Measurements from ENCODE around the gene RXYLT1.

The RXYLT1 gene

GRCh38 chr12:63752841-63753240 lies 26.9 kb upstream of the RXYLT1 start:
- no peak for TF ChIP-seq EZH2 (IDR thresholded peaks at IDR 0.05)
- Histone ChIP-seq H3K9me3 (ENCODE audit: low read depth, low read length) (no peaks in the 10 kb centered on the region), H3K36me3 (ENCODE audit: insufficient read depth, low read length) (no peaks in the 10 kb centered on the region), H3K27ac (no peak overlapping the region), H3K9ac (ENCODE audit: insufficient read length) (no peak overlapping the region), H3K4me3 (no peak overlapping the region)
- no peak for DNase-seq (ENCODE audit: low read depth, low spot score)

GRCh38 chr12:63753743-63754142 lies 26.0 kb upstream of the RXYLT1 start:
- Histone ChIP-seq H3K36me3 (ENCODE audit: insufficient read depth, low read length) (no peaks in the 10 kb centered on the region), H3K9ac (ENCODE audit: insufficient read length) (no peak overlapping the region), H3K9me3 (ENCODE audit: low read depth, low read length) (no peaks in the 10 kb centered on the region), H3K4me3 (no peak overlapping the region), H3K27ac (no peak overlapping the region)
- no peak for DNase-seq (ENCODE audit: low read depth, low spot score)
- TF ChIP-seq POLR2AphosphoS5 (IDR thresholded peaks at IDR 0.05; ENCODE audit: borderline replicate concordance, low read depth, low read length) (no peak), EZH2 (IDR thresholded peaks at IDR 0.05) (no peak), FOXP2 (optimal IDR thresholded peaks at IDR 0.05; ENCODE audit: control extremely low read depth, extremely low read length, insufficient read depth) (no peak)

- Histone ChIP-seq H3K9ac (ENCODE audit: insufficient read length) (no peak overlapping the region), H3K9me3 (ENCODE audit: low read depth, low read length) (no peaks in the 10 kb centered on the region), H3K4me3 (no peak overlapping the region), H3K36me3 (ENCODE audit: insufficient read depth, low read length) (no peaks in the 10 kb centered on the region), H3K27ac (no peak overlapping the region)
- TF ChIP-seq POLR2AphosphoS5 (IDR thresholded peaks at IDR 0.05; ENCODE audit: borderline replicate concordance, low read depth, low read length) (no peak), EZH2 (IDR thresholded peaks at IDR 0.05) (no peak), FOXP2 (optimal IDR thresholded peaks at IDR 0.05; ENCODE audit: control extremely low read depth, extremely low read length, insufficient read depth) (no peak)
- DNase-seq (ENCODE audit: low read depth, low spot score) = no peak
Measured at GRCh38 chr12:63764481-63764880, 15.2 kb upstream of the RXYLT1 start.

GRCh38 chr12:63766498-63766897 lies 13.2 kb upstream of the RXYLT1 start:
- no peak for DNase-seq (ENCODE audit: low read depth, low spot score)
- Histone ChIP-seq H3K27ac (no peak overlapping the region), H3K9ac (ENCODE audit: insufficient read length) (no peak overlapping the region), H3K9me3 (ENCODE audit: low read depth, low read length) (no peaks in the 10 kb centered on the region; the same call in 1 of the 2 replicates), H3K4me3 (no peak overlapping the region), H3K36me3 (ENCODE audit: insufficient read depth, low read length) (no peaks in the 10 kb centered on the region)
- TF ChIP-seq FOXP2 (optimal IDR thresholded peaks at IDR 0.05; ENCODE audit: control extremely low read depth, extremely low read length, insufficient read depth) (no peak), EZH2 (IDR thresholded peaks at IDR 0.05) (no peak), POLR2AphosphoS5 (IDR thresholded peaks at IDR 0.05; ENCODE audit: borderline replicate concordance, low read depth, low read length) (no peak)

- no peak overlapping the region for H3K9ac ChIP-seq (ENCODE audit: insufficient read length)
- no peaks in the 10 kb centered on the region for H3K36me3 ChIP-seq (ENCODE audit: insufficient read depth, low read length)
Measured at GRCh38 chr12:63770375-63770774, 9.3 kb upstream of the RXYLT1 start.

GRCh38 chr12:63777340-63777739 lies 2.4 kb upstream of the RXYLT1 start:
- no peak for DNase-seq (ENCODE audit: low read depth, low spot score)
- TF ChIP-seq EZH2 (IDR thresholded peaks at IDR 0.05) = no peak
- Histone ChIP-seq H3K27ac (no peak overlapping the region), H3K4me3 (no peak overlapping the region), H3K36me3 (ENCODE audit: insufficient read depth, low read length) (0 out of 2 replicates have a peak, but pooled peaks cover 4% of the 10 kb centered on the region), H3K9ac (ENCODE audit: insufficient read length) (no peak overlapping the region), H3K9me3 (ENCODE audit: low read depth, low read length) (no peaks in the 10 kb centered on the region)

More at GRCh38 chr12:63770375-63770774, 9.3 kb upstream of the RXYLT1 start:
- DNase-seq (ENCODE audit: low read depth, low spot score) = no peak
- H3K9me3 ChIP-seq (ENCODE audit: low read depth, low read length) = no peaks in the 10 kb centered on the region; the same call in 1 of the 2 replicates
- TF ChIP-seq POLR2AphosphoS5 (IDR thresholded peaks at IDR 0.05; ENCODE audit: borderline replicate concordance, low read depth, low read length) (no peak), FOXP2 (optimal IDR thresholded peaks at IDR 0.05; ENCODE audit: control extremely low read depth, extremely low read length, insufficient read depth) (no peak), EZH2 (IDR thresholded peaks at IDR 0.05) (no peak)
- no peak overlapping the region for H3K4me3 ChIP-seq
- no peak overlapping the region for H3K27ac ChIP-seq

GRCh38 chr12:63782466-63782865 lies 2.8 kb downstream of the RXYLT1 start:
- Histone ChIP-seq H3K9me3 (ENCODE audit: low read depth, low read length) (no peaks in the 10 kb centered on the region), H3K27ac (no peak overlapping the region), H3K9ac (ENCODE audit: insufficient read length) (no peak overlapping the region), H3K36me3 (ENCODE audit: insufficient read depth, low read length) (peaks cover 37% of the 10 kb centered on the region), H3K4me3 (no peak overlapping the region)
- no peak for TF ChIP-seq FOXP2 (optimal IDR thresholded peaks at IDR 0.05; ENCODE audit: control extremely low read depth, extremely low read length, insufficient read depth)
- no peak for TF ChIP-seq EZH2 (IDR thresholded peaks at IDR 0.05)
- no peak for TF ChIP-seq POLR2AphosphoS5 (IDR thresholded peaks at IDR 0.05; ENCODE audit: borderline replicate concordance, low read depth, low read length)
- no peak for DNase-seq (ENCODE audit: low read depth, low spot score)

- TF ChIP-seq POLR2AphosphoS5 (IDR thresholded peaks at IDR 0.05; ENCODE audit: borderline replicate concordance, low read depth, low read length) = no peak
- no peak for TF ChIP-seq EZH2 (IDR thresholded peaks at IDR 0.05)
- no peak for TF ChIP-seq FOXP2 (optimal IDR thresholded peaks at IDR 0.05; ENCODE audit: control extremely low read depth, extremely low read length, insufficient read depth)
- no peak overlapping the region for H3K4me3 ChIP-seq
- H3K36me3 ChIP-seq (ENCODE audit: insufficient read depth, low read length) = peaks cover 55% of the 10 kb centered on the region
Measured at GRCh38 chr12:63787306-63787705, 7.6 kb downstream of the RXYLT1 start.

GRCh38 chr12:63790608-63790945 lies 10.9 kb downstream of the RXYLT1 start:
- no peak for TF ChIP-seq FOXP2 (optimal IDR thresholded peaks at IDR 0.05; ENCODE audit: control extremely low read depth, extremely low read length, insufficient read depth)
- no peak for TF ChIP-seq EZH2 (IDR thresholded peaks at IDR 0.05)
- no peak for TF ChIP-seq POLR2AphosphoS5 (IDR thresholded peaks at IDR 0.05; ENCODE audit: borderline replicate concordance, low read depth, low read length)
- Histone ChIP-seq H3K9me3 (ENCODE audit: low read depth, low read length) (no peaks in the 10 kb centered on the region), H3K27ac (no peak overlapping the region), H3K9ac (ENCODE audit: insufficient read length) (no peak overlapping the region), H3K4me3 (no peak overlapping the region), H3K36me3 (ENCODE audit: insufficient read depth, low read length) (peaks cover 36% of the 10 kb centered on the region)
- DNase-seq (ENCODE audit: low read depth, low spot score) = no peak

More at GRCh38 chr12:63787306-63787705, 7.6 kb downstream of the RXYLT1 start:
- Histone ChIP-seq H3K9ac (ENCODE audit: insufficient read length) (no peak overlapping the region), H3K27ac (no peak overlapping the region), H3K9me3 (ENCODE audit: low read depth, low read length) (no peaks in the 10 kb centered on the region)
- no peak for DNase-seq (ENCODE audit: low read depth, low spot score)
